Measurements from ENCODE around the gene FCRL4.

Gene FCRL4

DNA sequence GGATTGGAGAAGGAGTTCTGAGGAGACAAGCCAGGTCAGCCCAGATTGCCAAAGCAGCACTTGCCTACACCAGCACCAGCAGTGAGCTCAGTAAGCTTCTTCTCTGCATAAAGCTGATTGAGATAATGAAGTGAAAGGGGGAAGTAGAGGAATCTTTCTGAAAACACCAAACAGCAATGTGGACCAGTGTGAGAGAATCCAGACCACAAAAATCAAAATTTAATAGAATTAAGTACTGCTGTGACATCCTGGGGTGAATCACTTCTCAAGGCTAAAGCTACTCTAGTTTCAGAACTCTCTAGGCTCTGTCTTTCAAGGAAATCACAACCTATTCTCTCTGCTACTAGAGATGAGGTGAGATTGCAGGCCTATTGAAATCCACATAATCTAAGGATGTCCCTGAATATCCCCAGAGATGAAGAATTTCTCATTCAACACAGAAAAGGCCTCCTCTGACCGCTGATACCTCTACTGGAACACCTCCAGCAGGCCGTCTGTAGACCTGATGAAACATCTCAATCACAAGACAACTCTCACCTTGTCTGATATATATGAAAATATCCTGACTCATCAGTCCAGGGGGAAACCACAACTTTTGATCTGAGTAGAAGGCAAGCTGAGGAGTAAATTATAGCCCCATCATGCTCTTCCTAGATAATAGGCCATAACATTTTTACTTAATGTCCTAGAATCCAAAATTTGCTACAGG lies at the start of gene FCRL4:
Gene FCRL4 (minus strand): TSS at position 127 of the 709 bp plus-strand sequence. CDS start 141 bp downstream, outside the sequence.
- TF ChIP-seq GATA1 (IDR thresholded peaks at IDR 0.05; ENCODE audit: low read depth, low read length), result no peak
- no peak for TF ChIP-seq POLR2A (IDR thresholded peaks at IDR 0.05; ENCODE audit: low read length)
- DNase-seq, result no peak

DNA sequence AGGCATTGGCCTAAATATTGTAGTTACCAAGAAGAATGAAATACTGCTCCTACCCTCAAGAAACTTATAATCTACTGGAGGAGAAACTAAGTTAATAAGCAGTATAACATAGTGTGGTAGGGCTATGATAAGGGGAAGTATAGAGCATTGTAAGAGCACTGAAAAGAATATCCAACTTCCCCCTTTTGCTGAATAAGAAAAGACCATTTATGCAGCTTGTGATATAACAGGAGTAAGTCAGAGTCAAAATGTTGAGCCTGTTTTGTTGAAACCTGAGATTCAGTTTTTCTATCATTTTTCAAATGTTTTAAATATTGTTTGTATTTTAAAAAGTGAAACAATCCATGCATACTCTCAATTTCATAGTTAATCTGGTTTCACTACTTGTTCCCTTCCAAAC lies 48.3 kb upstream of the FCRL4 start:
- TF ChIP-seq POLR2A (IDR thresholded peaks at IDR 0.05; ENCODE audit: low read length) (no peak), GATA1 (IDR thresholded peaks at IDR 0.05; ENCODE audit: low read depth, low read length) (no peak)
- no peak for DNase-seq

DNA sequence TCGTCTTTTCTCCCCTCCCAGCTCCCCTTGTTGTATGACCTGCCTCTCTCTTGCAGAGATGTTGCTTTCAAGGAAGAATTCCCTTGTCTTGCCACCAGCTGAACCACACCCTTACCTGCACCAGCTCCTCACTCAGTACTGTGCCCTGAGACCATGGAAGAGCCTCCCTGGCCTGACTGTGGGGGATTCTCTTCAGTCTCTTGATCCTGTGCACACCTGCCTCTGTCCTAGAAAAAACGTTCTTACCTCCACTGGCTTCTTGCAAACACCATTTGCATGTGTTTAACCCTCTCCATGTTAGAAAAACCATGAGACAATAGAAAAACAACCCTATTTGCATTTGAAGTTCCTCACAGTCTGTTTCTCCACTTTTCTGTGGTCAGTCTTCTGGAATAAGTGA lies 43.3 kb upstream of the FCRL4 start:
- TF ChIP-seq POLR2A (IDR thresholded peaks at IDR 0.05; ENCODE audit: low read length) (no peak), GATA1 (IDR thresholded peaks at IDR 0.05; ENCODE audit: low read depth, low read length) (no peak)
- no peak for DNase-seq

DNA sequence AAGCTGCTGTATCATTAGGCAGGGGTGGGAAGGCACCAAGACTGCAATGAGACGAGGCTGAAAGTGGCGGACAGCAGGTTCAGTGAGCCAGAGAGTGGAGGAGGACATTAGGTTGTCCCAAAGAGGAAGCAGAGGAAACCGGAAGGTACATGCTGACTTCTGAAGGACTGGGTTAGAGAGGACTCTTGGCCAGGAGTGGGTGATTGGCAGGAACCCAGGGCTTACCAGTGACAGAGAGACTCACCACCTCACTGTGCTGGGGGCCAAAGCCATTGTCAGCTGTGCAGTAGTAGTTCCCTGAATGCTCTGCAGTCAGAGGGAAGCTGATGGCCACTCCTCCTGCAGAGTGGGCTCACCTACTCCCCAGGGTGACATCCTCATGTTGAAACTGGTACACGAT lies 41.9 kb upstream of the FCRL4 start:
- DNase-seq, result no peak
- TF ChIP-seq POLR2A (IDR thresholded peaks at IDR 0.05; ENCODE audit: low read length), result no peak
- no peak for TF ChIP-seq GATA1 (IDR thresholded peaks at IDR 0.05; ENCODE audit: low read depth, low read length)

DNA sequence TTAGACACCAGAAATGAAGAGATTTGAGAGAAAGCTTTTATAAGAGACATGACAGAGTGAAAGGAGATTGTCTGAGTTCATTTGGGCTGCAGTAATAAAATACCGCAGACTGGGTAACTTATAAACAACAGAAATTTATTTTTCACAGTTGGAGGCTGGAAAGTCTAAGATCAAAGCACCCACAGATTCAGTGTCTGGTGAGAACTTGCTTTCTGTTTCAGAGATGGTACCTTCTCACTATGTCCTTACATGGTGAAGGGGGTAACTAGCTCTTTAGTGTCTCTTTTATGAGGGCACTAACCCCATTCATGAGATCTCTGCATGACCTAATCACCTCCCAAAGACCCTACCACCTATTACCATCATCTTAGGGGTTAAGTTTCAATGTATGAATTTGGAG lies 30.9 kb upstream of the FCRL4 start:
- no peak for TF ChIP-seq POLR2A (IDR thresholded peaks at IDR 0.05; ENCODE audit: low read length)
- no peak for TF ChIP-seq GATA1 (IDR thresholded peaks at IDR 0.05; ENCODE audit: low read depth, low read length)
- DNase-seq, result no peak

DNA sequence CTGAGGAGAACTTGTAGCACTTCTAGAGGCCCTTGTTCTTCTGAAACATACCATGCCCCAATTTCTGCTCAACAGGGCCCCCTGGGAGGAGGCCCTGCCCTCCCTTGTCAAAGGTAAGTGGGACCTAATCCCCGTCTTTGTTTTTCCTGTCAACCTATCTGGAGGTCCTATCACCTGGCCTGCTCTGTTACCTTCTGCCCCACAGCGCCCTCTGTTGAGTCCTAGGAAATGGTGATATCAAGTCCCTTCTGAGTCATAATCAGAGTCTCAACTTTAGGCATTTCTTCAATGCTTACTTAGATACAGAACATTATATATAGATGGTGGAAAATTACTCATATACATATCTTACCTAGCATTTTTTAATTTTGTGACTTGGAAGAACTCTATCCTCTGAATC lies 28.2 kb upstream of the FCRL4 start:
- peak; percentile 13 to 33 for DNase-seq
- no peak for TF ChIP-seq POLR2A (IDR thresholded peaks at IDR 0.05; ENCODE audit: low read length)
- no peak for TF ChIP-seq GATA1 (IDR thresholded peaks at IDR 0.05; ENCODE audit: low read depth, low read length)

DNA sequence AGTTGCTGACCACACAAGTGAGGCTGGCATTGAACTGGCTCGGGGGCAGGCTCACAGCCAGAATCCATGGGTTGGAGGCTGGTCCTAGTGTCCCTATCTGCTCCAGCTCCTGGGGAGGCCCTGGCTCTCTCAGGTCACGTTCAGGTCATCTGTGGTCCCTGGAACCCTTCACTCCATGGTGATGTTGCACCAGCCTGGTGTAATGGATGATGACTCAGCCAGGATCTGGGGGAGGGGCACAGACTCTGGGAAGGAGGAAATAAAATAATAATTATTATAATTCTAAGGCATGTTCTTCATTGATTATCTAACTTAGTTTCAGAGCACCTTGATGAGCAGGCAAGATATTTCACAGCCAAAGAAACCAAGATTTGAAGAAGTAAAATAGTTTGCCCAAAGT lies 26.6 kb upstream of the FCRL4 start:
- peak in 1 of 2 experiments; percentile 7 for DNase-seq
- TF ChIP-seq POLR2A (IDR thresholded peaks at IDR 0.05; ENCODE audit: low read length) (no peak), GATA1 (IDR thresholded peaks at IDR 0.05; ENCODE audit: low read depth, low read length) (no peak)

DNA sequence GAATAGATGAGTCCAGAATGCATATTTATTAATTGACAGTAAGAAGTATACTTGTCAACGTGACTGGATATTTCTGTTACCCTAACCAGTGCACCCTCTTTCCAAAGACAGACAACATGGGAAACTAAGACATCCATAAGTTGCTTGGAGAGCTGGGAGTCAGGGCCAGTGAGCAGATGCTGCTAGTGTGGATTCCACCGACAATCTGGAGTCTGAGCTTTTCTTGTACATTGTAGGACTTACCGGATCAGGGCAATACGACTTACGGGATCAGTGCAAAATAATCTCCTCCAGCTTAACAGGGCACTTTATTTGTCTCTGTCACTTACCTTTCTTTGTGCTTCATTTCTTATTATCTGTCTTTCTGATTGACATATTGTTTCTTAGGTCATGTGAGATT lies 24.6 kb upstream of the FCRL4 start:
- DNase-seq, result no peak

DNA sequence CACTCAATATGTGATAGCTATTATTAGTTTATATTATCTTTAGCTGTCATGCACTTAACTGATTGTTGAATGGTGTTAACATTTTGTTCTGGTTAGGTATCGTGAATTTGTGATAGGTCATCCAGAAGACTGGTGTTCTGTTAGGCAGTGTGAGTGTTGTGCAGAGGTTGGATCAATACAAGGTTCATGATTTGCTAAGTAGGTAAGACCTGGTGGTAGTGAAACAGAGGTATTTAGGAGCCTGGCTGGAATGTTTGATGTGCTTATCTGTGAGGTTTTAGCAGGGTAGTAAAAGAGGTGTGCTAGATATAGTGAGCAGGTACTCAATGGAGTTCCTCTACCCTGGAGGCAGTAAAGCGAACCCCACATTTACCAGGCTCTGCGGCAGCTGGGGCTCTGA lies 20.3 kb upstream of the FCRL4 start:
- no peak for DNase-seq
- TF ChIP-seq POLR2A (IDR thresholded peaks at IDR 0.05; ENCODE audit: low read length) (no peak), GATA1 (IDR thresholded peaks at IDR 0.05; ENCODE audit: low read depth, low read length) (no peak)

More for the DNA sequence above, 24.6 kb upstream of the FCRL4 start:
- TF ChIP-seq GATA1 (IDR thresholded peaks at IDR 0.05; ENCODE audit: low read depth, low read length) (no peak), POLR2A (IDR thresholded peaks at IDR 0.05; ENCODE audit: low read length) (no peak)

DNA sequence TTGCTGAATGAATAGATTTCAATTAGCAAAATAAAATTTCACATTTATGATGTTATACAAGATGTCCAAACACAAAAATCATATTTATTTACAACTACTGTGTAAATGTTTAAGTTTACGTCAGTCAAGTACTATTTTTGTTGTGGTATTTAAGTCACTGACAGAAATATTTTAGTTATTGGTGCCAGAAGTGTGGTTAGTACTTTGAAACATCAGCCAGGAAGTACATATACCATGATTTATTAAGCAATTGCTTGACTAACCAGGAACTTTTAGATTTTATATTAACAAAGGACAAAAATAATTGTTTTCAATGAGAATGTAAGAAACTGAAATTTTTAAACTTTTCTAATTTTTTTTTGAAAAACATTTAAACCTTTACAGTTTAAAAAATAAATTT lies 2.4 kb upstream of the FCRL4 start:
- TF ChIP-seq POLR2A (IDR thresholded peaks at IDR 0.05; ENCODE audit: low read length) (no peak), GATA1 (IDR thresholded peaks at IDR 0.05; ENCODE audit: low read depth, low read length) (no peak)
- DNase-seq, result no peak

DNA sequence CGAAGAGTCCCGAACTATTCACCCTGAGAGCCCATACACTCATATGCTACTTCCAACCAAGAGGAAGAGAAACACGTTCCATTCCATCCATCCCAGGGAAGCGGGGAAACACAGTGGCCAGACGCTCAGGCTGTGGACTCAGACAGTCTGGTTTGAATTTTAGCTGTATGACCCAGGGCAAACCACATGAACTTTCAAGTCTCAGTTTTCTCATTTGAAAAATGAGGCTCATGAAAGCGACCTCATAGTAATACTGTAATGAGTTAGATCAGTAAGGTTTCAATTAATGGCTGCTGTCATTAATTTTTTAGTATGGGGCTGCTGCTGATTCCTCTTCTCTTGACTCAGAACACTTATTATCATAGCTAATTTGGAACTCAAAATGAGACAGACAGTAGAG lies 1.5 kb downstream of the FCRL4 start:
- no peak for TF ChIP-seq GATA1 (IDR thresholded peaks at IDR 0.05; ENCODE audit: low read depth, low read length)
- no peak for TF ChIP-seq POLR2A (IDR thresholded peaks at IDR 0.05; ENCODE audit: low read length)
- DNase-seq, result no peak

DNA sequence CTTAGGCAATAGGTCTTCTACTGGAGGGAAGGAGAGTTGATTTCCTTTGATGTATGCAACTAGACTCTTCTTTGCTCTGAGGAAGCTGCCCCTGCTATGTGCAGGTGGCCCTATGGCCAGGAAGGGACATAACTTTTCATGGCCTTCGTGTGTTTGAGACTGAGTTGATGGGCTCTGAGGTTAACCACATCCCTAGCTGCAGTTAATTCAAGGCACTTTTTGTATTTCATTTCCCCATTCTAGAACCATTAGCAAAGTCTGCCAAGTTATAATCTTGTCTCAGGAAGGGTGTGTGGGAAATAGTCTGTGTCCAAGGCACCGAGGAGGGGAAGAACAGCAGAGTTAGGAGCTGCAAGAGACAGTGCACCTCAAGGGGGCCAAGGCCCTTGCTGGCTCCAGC lies 2.5 kb downstream of the FCRL4 start:
- no peak for DNase-seq
- TF ChIP-seq POLR2A (IDR thresholded peaks at IDR 0.05; ENCODE audit: low read length) (no peak), GATA1 (IDR thresholded peaks at IDR 0.05; ENCODE audit: low read depth, low read length) (no peak)

DNA sequence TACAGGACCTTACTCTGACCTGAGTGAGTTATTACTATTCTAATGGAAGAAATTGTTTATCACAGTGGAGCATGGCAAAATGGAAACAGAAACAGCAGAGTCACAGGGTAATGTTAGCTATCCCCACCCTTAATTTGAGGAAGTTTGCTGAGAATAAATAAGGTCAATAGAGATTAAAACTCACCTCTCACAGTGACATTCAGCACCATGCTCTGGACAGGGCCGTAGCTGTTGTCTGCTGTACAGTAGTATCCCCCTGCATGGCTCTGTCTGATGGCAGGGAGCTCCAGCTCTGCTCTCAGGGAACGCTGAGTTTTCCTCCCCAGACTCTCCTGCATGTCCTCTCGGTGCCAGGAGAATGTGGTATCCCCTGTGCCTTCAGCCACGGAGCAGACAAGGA lies 11.9 kb downstream of the FCRL4 start:
- no peak for TF ChIP-seq POLR2A (IDR thresholded peaks at IDR 0.05; ENCODE audit: low read length)
- TF ChIP-seq GATA1 (IDR thresholded peaks at IDR 0.05; ENCODE audit: low read depth, low read length), result no peak
- no peak for DNase-seq

DNA sequence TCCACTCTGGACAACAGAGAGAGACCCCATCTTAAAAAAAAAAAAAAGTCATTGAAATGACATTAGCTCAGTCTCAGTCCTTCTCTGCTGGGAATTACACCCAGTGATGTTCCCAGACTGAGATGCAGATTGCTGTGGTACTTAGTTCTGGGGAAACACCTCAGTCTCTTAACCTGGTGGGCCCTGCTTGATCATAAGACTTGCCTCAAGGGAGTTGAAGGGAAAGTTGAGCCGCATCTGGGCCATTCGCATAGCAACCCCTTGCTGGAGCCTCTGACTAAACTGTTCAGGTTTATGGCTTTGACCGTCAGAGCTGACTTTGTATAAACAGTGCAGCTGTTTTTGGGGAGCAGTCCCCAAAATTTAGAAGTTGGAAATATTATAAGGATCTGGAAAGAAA lies 13.4 kb downstream of the FCRL4 start:
- TF ChIP-seq POLR2A (IDR thresholded peaks at IDR 0.05; ENCODE audit: low read length) (no peak), GATA1 (IDR thresholded peaks at IDR 0.05; ENCODE audit: low read depth, low read length) (no peak)

DNA sequence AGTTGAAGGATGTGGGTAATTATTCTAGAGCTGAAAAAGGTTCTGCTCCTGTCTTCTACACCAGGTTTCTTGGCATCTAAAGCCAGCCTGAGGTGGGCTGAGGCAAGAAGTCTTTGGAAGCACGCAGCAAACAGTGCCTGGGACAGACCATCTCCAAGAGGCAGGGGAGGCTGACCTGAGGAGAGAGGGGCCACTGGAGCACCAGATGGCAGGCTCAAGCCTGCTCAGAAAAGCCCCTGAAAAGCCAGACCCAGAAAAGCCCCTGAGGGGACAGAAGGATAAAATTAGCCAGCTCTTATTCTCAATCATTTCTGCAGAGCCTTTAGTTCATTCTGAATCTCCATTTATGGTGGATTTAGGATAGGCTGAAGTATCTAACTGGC lies 17.1 kb downstream of the FCRL4 start:
- no peak for DNase-seq

More for the DNA sequence above, 13.4 kb downstream of the FCRL4 start:
- no peak for DNase-seq

More for the DNA sequence above, 17.1 kb downstream of the FCRL4 start:
- TF ChIP-seq POLR2A (IDR thresholded peaks at IDR 0.05; ENCODE audit: low read length), result no peak
- no peak for TF ChIP-seq GATA1 (IDR thresholded peaks at IDR 0.05; ENCODE audit: low read depth, low read length)

Data from erythroblast (primary cell).